ENCODE measurements around the gene PCSK6. TPM values are rescaled to one million over a fixed set of nuclear protein-coding genes. Genes with fewer than 3 reads are reported as not detected.

PCSK6 gene
- total RNA-seq, 1 experiment from 2014 or later, result 69.5 TPM

DNA sequence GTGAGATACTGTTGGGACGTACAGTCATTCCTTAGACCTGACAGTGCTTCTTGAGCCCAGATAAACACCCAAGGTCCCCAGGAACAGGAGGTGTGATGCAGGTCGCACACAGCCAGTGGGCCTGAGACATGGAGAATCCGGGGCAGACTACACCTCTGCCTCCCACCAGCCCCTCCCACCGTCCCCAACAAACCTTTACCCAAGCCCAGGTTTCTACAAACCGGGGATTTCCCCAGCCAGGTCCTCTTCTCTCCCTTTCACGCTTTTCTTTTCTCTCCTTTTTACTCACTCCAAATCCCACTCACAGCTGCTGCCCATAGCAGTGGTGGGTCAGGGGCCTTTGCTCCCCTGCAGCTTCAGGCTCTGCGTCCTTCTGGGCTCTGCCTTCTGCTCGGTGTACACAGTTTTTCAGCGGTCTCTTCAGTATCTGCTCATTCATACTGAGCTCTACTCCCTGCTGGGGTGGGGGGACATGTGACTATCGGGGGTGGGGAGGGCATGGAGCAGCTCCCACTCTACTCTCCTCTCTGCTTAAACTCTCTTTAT, 4.8 kb upstream of the PCSK6 start:
- H3K4me1 Mint-ChIP-seq (ENCODE audit: low read depth, unreplicated experiment), result peaks cover 30% of the 10 kb centered on the region
- CTCF ChIA-PET, result no interaction called here
- no peak overlapping the region for H3K4me3 ChIP-seq (ENCODE audit: low read depth, low read length)
- no peak for DNase-seq
- POLR2A ChIA-PET, result no interaction called here
- H3K27me3 ChIP-seq (replicated peaks; ENCODE audit: control insufficient read depth, insufficient read depth, low read length), result no peaks in the 10 kb centered on the region
- intact Hi-C loops (cut with micrococcal nuclease; ENCODE audit: unreplicated experiment), result loop anchor here (5.0 kb wide), 1 partner anchor 197 kb away; the partner anchor contains the start of gene SNRPA1
- no peaks in the 10 kb centered on the region for H3K36me3 ChIP-seq (ENCODE audit: control insufficient read depth, insufficient read depth, low read length)
- TF ChIP-seq, protein P1, sequence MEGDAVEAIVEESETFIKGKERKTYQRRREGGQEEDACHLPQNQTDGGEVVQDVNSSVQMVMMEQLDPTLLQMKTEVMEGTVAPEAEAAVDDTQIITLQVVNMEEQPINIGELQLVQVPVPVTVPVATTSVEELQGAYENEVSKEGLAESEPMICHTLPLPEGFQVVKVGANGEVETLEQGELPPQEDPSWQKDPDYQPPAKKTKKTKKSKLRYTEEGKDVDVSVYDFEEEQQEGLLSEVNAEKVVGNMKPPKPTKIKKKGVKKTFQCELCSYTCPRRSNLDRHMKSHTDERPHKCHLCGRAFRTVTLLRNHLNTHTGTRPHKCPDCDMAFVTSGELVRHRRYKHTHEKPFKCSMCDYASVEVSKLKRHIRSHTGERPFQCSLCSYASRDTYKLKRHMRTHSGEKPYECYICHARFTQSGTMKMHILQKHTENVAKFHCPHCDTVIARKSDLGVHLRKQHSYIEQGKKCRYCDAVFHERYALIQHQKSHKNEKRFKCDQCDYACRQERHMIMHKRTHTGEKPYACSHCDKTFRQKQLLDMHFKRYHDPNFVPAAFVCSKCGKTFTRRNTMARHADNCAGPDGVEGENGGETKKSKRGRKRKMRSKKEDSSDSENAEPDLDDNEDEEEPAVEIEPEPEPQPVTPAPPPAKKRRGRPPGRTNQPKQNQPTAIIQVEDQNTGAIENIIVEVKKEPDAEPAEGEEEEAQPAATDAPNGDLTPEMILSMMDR (IDR thresholded peaks at IDR 0.05; ENCODE audit: insufficient read depth in 1 of 2, low read depth in 1 of 2, low read length in 1 of 2, severe bottlenecking in 1 of 2, unreplicated experiment in 1 of 2), result no peak
- H3K9me3 ChIP-seq, result no peaks in the 10 kb centered on the region; the same call in 1 of the 2 replicates
- H3K4me1 ChIP-seq, result peaks cover 11% of the 10 kb centered on the region
- H3K27me3 Mint-ChIP-seq (ENCODE audit: insufficient read depth, unreplicated experiment), result peaks cover 3% of the 10 kb centered on the region
- no peak overlapping the region for H3K27ac Mint-ChIP-seq (ENCODE audit: unreplicated experiment)
- H3K36me3 Mint-ChIP-seq (ENCODE audit: insufficient read depth, unreplicated experiment), result peaks cover 22% of the 10 kb centered on the region
- BruUV-seq (replicated peaks), result no TSS peak
- no peak overlapping the region for H3K4me3 Mint-ChIP-seq (ENCODE audit: unreplicated experiment)
- peaks cover 9% of the 10 kb centered on the region for H3K9me3 Mint-ChIP-seq (ENCODE audit: unreplicated experiment)

DNA sequence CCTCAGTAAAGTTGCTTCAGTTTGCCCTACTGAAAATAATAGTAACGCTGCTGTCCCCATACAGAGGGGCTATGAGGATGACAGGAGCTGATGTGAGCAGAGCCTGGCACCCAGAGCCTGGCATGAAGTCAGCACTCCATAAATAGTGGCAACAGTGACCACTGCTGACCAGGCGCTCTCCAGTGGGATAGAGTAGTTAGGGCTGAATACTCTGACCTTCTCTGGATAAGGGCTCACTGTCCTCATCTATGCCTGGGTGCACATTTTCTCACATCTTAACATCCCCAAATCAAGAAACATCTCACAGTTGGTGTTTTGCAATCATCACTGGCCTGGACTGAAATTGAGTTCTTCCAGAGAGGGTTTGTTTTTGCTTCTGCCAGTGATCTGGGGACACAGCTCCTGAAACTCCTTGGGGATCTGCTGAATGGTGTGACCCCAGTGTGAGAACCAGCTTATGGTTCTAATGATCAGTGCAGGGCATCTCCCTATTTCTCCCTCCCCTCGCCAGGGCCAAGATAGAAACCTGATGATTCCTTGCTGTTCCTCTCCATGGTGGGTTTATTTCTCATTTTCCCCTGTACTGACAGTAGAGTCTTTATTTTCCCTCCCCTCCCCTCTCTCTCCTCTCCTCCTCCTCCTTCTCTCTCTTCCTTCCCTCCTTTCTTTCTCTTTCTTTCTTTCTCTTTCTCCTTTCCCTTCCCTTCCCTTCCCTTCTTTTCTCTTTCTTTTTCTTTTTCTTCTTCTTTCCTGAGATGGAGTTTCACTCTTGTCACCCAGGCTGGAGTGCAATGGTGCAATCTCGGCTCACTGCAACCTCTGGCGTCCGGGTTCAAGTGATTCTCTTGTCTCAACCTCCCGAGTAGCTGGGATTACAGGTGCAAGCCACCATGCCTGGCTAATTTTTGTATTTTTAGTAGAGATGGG, 3.5 kb upstream of the PCSK6 start:
- no peaks in the 10 kb centered on the region for H3K27me3 ChIP-seq (replicated peaks; ENCODE audit: control insufficient read depth, insufficient read depth, low read length)
- intact Hi-C loops (cut with micrococcal nuclease; ENCODE audit: unreplicated experiment), result loop anchor here (5.0 kb wide), 1 partner anchor 196 kb away; the partner anchor contains the start of gene SNRPA1
- Mint-ChIP-seq H3K36me3 (ENCODE audit: insufficient read depth, unreplicated experiment) (peaks cover 27% of the 10 kb centered on the region), H3K4me1 (ENCODE audit: low read depth, unreplicated experiment) (peaks cover 22% of the 10 kb centered on the region), H3K27ac (ENCODE audit: unreplicated experiment) (peak overlapping the region; percentile 30), H3K27me3 (ENCODE audit: insufficient read depth, unreplicated experiment) (peaks cover 3% of the 10 kb centered on the region), H3K4me3 (ENCODE audit: unreplicated experiment) (peak overlapping the region; percentile 27), H3K9me3 (ENCODE audit: unreplicated experiment) (peaks cover 9% of the 10 kb centered on the region)
- TF ChIP-seq, protein P1 (IDR thresholded peaks at IDR 0.05; ENCODE audit: insufficient read depth in 1 of 2, low read depth in 1 of 2, low read length in 1 of 2, severe bottlenecking in 1 of 2, unreplicated experiment in 1 of 2), result no peak
- ChIA-PET CTCF (no interaction called here), POLR2A (no interaction called here)
- H3K9me3 ChIP-seq, result no peaks in the 10 kb centered on the region; the same call in 1 of the 2 replicates
- no peak for DNase-seq
- H3K4me1 ChIP-seq, result peaks cover 10% of the 10 kb centered on the region
- H3K36me3 ChIP-seq (ENCODE audit: control insufficient read depth, insufficient read depth, low read length), result no peaks in the 10 kb centered on the region
- H3K4me3 ChIP-seq (ENCODE audit: low read depth, low read length), result no peak overlapping the region
- BruUV-seq (replicated peaks), result no TSS peak

DNA sequence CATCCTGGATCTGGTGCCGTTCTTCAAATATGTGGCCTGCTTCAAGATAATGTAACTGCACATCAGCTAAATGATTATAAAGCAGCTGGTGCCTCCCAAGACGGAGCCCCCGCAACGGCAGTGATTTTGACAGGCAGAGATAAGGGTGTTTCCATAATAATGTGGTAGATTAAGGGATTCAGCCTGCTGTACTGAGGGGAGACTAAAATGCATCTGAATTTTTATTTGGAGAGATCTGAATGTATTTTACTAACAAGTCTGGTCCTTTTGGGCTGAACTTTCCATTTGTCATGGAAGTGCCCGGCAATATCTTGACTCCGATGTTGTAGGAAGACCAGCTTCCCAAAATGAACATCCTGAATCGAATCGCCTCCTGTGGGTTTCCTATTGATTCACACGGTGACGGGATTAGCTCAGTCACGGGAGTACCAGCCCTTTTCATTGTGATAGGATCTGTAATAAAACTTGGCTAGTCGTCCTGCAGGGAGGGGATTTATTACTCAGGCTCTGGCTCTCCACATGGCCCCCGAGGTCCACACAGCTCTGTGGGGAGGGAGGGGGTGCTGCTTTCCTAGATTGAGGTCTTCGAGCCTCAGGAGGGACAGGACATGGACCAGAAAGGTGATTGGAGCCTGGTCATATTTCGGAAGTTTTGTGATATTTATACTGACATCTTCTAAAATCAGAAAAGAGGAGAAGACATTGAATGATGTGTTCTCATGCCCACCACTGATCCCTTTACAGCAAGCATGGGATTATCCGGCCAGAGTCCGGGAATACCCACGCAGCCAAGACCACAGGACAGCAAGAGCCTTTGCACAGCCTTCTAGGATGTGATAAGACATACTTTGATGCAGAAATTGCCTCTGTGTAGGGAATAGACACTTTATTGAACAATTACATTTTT, 2.5 kb upstream of the PCSK6 start:
- Mint-ChIP-seq H3K36me3 (ENCODE audit: insufficient read depth, unreplicated experiment) (peaks cover 35% of the 10 kb centered on the region), H3K27me3 (ENCODE audit: insufficient read depth, unreplicated experiment) (peaks cover 3% of the 10 kb centered on the region), H3K4me1 (ENCODE audit: low read depth, unreplicated experiment) (peaks cover 11% of the 10 kb centered on the region), H3K27ac (ENCODE audit: unreplicated experiment) (no peak overlapping the region), H3K9me3 (ENCODE audit: unreplicated experiment) (peaks cover 9% of the 10 kb centered on the region), H3K4me3 (ENCODE audit: unreplicated experiment) (peak overlapping the region; percentile 4)
- H3K9me3 ChIP-seq, result no peaks in the 10 kb centered on the region; the same call in 1 of the 2 replicates
- ChIA-PET POLR2A (no interaction called here), CTCF (no interaction called here)
- H3K27me3 ChIP-seq (replicated peaks; ENCODE audit: control insufficient read depth, insufficient read depth, low read length), result no peaks in the 10 kb centered on the region
- BruUV-seq (replicated peaks), result TSS peak; percentile 25
- DNase-seq, result no peak
- no peaks in the 10 kb centered on the region for H3K36me3 ChIP-seq (ENCODE audit: control insufficient read depth, insufficient read depth, low read length)
- intact Hi-C loops (cut with micrococcal nuclease; ENCODE audit: unreplicated experiment), result loop anchor here (5.0 kb wide), 1 partner anchor 195 kb away; the partner anchor contains the start of gene SNRPA1
- peaks cover under 1% of the 10 kb centered on the region; the same call in 1 of the 2 replicates for H3K4me1 ChIP-seq
- TF ChIP-seq, protein P1 (IDR thresholded peaks at IDR 0.05; ENCODE audit: insufficient read depth in 1 of 2, low read depth in 1 of 2, low read length in 1 of 2, severe bottlenecking in 1 of 2, unreplicated experiment in 1 of 2), result no peak
- H3K4me3 ChIP-seq (ENCODE audit: low read depth, low read length), result no peak overlapping the region

All from Caco-2 (cell line).